NOMO-1 treated with DMSO at 0.1 percent for 48 hours (cell line): ENCODE results near the gene MTHFSD.

ENCODE experiments used
- DNase-seq: peaks from one replicate; lab custom pipeline; 2025; ENCODE audit not compliant: unreplicated experiment; lab: John Stamatoyannopoulos, UW

MTHFSD gene

GRCh38 chr16:86515777-86516622 lies 39.0 kb downstream of the MTHFSD start:
- no peak for DNase-seq

GRCh38 chr16:86515413-86515776 lies 39.6 kb downstream of the MTHFSD start:
- no peak for DNase-seq

GRCh38 chr16:86514481-86515376 lies 40.3 kb downstream of the MTHFSD start:
- DNase-seq = no peak

GRCh38 chr16:86513471-86514277 lies 41.4 kb downstream of the MTHFSD start:
- DNase-seq = no peak

- no peak for DNase-seq
These were observed 42.1 kb downstream of the MTHFSD start for GRCh38 chr16:86512860-86513470.

- no peak for DNase-seq
These were observed 42.7 kb downstream of the MTHFSD start for GRCh38 chr16:86512301-86512859.

GRCh38 chr16:86511317-86512161 lies 43.5 kb downstream of the MTHFSD start:
- DNase-seq = no peak

GRCh38 chr16:86510465-86511261 lies 44.4 kb downstream of the MTHFSD start, which contains the start of gene FOXF1:
TSS of gene FOXF1 (plus strand) at chr16:86510527. CDS start at chr16:86510570, 43 bp downstream.
- no peak for DNase-seq

GRCh38 chr16:86509759-86510464 lies 45.1 kb downstream of the MTHFSD start:
- DNase-seq = no peak

- DNase-seq = no peak
These were observed 45.9 kb downstream of the MTHFSD start for GRCh38 chr16:86508947-86509758.

- DNase-seq = no peak
These were observed 46.7 kb downstream of the MTHFSD start for GRCh38 chr16:86508028-86508946.

- no peak for DNase-seq
These were observed 47.6 kb downstream of the MTHFSD start for GRCh38 chr16:86507173-86508027.

GRCh38 chr16:86505899-86506864 lies 48.9 kb downstream of the MTHFSD start:
- no peak for DNase-seq
